H1 (cell line): ENCODE measurements around the gene C19orf38. TPM values are rescaled to one million over a fixed set of nuclear protein-coding genes. Genes with fewer than 3 reads are reported as not detected.
A peak's percentile ranks its signal among the peaks of the same experiment; 100 is the strongest.

Experiments
- POU5F1 ChIP-seq: IDR thresholded peaks from 2 replicates; pipeline ENCODE4 v1.6.1; 2011; ENCODE audit warnings: low read depth, mild to moderate bottlenecking, low read length, moderate library complexity
- SIN3A ChIP-seq, 2 experiments: IDR thresholded peaks in 1 of 2; conservative IDR thresholded peaks in 1 of 2; 2 replicates each; pipeline ENCODE4 v1.6.1; 2011 to 2012; ENCODE audit warnings: low read length in 2 of 2, improper control_type of control experiment in 1 of 2, low read depth in 1 of 2, mild to moderate bottlenecking in 1 of 2
- polyA plus RNA-seq, 7 experiments: library from polyadenylated mRNA; depleted of rRNA in 3 of 7; stranded (reverse) in 5 of 7; unstranded in 2 of 7; fragments of >200 nt in 5 of 7; fragments of 200-250 nt in 2 of 7; gene quantifications; 1 replicate in 5 of 7; 2 replicates in 1 of 7; 4 replicates in 1 of 7; pipeline versions ENCODE4 v1.2.1 to v1.2.3, GENCODE V29; 2011 to 2013; ENCODE audit warnings: missing spikeins in 2 of 7, mixed read lengths in 2 of 7
- total RNA-seq: library from RNA; stranded (reverse); fragmentation: NEBNext Ultra II Directional; extraction: Animal tissue kit (Norgen Biotek cat#: 25700); gene quantifications from 2 replicates; pipeline ENCODE4 v1.2.1, GENCODE V29; 2021
- TF ChIP-seq, protein P1 (sequence below): IDR thresholded peaks from 2 replicates; pipeline ENCODE4 v1.6.1; 2012; ENCODE audit warnings: low read length, inconsistent platforms
- TF ChIP-seq, protein P2 (sequence below): IDR thresholded peaks from 2 replicates; pipeline ENCODE4 v1.6.1; 2011; ENCODE audit warnings: low read depth, mild to moderate bottlenecking, low read length; ENCODE audit not compliant: insufficient read depth
- TF ChIP-seq, protein P3 (sequence below), 3 experiments: IDR thresholded peaks; 1 replicate in 2 of 3; 2 replicates in 1 of 3; pipeline versions ENCODE4 v1.5.1 to v1.6.1; 2011; ENCODE audit warnings: low read length in 3 of 3, mild to moderate bottlenecking in 3 of 3, inconsistent platforms in 2 of 3, low read depth in 1 of 3, moderate library complexity in 1 of 3; ENCODE audit not compliant: insufficient read depth in 1 of 3; ENCODE audit errors: control extremely low read depth in 1 of 3

C19orf38 gene
- total and polyA plus RNA-seq, 2 of the 8 experiments (the other 6 are each of a cell fraction or from before 2014, with no cell fraction given): 0.53 TPM; not detected in 1

DNA sequence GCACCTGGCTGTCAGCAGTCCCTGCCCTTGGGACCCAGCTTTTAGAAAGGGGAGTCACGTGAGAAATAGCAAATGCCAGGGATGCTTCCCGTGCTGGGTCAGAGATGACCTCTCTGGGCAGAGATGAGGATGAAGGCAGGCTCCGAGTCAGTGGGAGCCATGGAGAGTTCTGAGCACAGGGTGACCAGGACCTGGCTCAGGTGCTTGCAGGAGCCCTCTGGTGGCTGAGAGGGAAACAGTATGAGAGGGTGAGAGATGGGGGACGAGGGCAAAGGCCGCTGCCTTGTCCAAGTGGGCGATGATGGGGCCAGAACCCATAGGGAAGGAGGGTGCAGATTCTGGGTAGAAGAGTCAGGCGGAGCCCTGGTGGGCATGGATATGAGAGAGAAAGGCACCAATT is 28.0 kb upstream of the C19orf38 start (continued):
- TF ChIP-seq, protein P1, sequence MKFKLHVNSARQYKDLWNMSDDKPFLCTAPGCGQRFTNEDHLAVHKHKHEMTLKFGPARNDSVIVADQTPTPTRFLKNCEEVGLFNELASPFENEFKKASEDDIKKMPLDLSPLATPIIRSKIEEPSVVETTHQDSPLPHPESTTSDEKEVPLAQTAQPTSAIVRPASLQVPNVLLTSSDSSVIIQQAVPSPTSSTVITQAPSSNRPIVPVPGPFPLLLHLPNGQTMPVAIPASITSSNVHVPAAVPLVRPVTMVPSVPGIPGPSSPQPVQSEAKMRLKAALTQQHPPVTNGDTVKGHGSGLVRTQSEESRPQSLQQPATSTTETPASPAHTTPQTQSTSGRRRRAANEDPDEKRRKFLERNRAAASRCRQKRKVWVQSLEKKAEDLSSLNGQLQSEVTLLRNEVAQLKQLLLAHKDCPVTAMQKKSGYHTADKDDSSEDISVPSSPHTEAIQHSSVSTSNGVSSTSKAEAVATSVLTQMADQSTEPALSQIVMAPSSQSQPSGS: no peak
- TF ChIP-seq, protein P2, sequence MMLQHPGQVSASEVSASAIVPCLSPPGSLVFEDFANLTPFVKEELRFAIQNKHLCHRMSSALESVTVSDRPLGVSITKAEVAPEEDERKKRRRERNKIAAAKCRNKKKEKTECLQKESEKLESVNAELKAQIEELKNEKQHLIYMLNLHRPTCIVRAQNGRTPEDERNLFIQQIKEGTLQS: no peak
- TF ChIP-seq POU5F1 (no peak), SIN3A (conservative IDR thresholded peaks at IDR 0.05 in 1 of 2, IDR thresholded peaks at IDR 0.05 in 1 of 2; ENCODE audit: low read depth in 1 of 2, low read length in 2 of 2) (no peak)
- TF ChIP-seq, protein P3, sequence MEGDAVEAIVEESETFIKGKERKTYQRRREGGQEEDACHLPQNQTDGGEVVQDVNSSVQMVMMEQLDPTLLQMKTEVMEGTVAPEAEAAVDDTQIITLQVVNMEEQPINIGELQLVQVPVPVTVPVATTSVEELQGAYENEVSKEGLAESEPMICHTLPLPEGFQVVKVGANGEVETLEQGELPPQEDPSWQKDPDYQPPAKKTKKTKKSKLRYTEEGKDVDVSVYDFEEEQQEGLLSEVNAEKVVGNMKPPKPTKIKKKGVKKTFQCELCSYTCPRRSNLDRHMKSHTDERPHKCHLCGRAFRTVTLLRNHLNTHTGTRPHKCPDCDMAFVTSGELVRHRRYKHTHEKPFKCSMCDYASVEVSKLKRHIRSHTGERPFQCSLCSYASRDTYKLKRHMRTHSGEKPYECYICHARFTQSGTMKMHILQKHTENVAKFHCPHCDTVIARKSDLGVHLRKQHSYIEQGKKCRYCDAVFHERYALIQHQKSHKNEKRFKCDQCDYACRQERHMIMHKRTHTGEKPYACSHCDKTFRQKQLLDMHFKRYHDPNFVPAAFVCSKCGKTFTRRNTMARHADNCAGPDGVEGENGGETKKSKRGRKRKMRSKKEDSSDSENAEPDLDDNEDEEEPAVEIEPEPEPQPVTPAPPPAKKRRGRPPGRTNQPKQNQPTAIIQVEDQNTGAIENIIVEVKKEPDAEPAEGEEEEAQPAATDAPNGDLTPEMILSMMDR (IDR thresholded peaks at IDR 0.05; ENCODE audit: control extremely low read depth in 1 of 3, insufficient read depth in 1 of 3, low read depth in 1 of 3, low read length in 3 of 3): peak; percentile 45 to 59 (median 59)
- TF ChIP-seq, all 59 proteins: peak for 3
